Smooth muscle cell (in vitro differentiated cells): ENCODE measurements around the gene FUBP1. TPM values are rescaled to one million over a fixed set of nuclear protein-coding genes. Genes with fewer than 3 reads are reported as not detected.
A peak's percentile ranks its signal among the peaks of the same experiment; 100 is the strongest.

Source experiments
- DNase-seq: peaks from one replicate; lab custom pipeline; 2025; ENCODE audit not compliant: unreplicated experiment; lab: John Stamatoyannopoulos, UW
- H2AFZ ChIP-seq: fragments of 200-600 bp; sonication (generic); 2 replicates; pipeline ENCODE4 v1.6.0; 2016; ENCODE audit warnings: antibody characterized with exemption, low read depth, mild to moderate bottlenecking
- H3F3A ChIP-seq: fragments of 200-600 bp; sonication (generic); 2 replicates; pipeline ENCODE4 v1.6.0; 2017; ENCODE audit warnings: antibody characterized with exemption, low read depth
- H3K27ac ChIP-seq: fragments of 200-600 bp; sonication (generic); 2 replicates; pipeline ENCODE4 v1.5.1; 2016; ENCODE audit warnings: low read depth, mild to moderate bottlenecking
- H3K27me3 ChIP-seq: fragments of 200-600 bp; sonication (generic); 2 replicates; pipeline ENCODE4 v1.6.1; 2016; ENCODE audit warnings: low read depth, mild to moderate bottlenecking
- H3K36me3 ChIP-seq: fragments of 200-600 bp; sonication (generic); 2 replicates; pipeline ENCODE4 v1.5.1; 2016; ENCODE audit warnings: low read depth
- H3K4me1 ChIP-seq: fragments of 200-600 bp; sonication (generic); 2 replicates; pipeline ENCODE4 v1.5.1; 2016; ENCODE audit warnings: low read depth
- H3K4me2 ChIP-seq: fragments of 200-600 bp; sonication (generic); 2 replicates; pipeline ENCODE4 v1.6.0; 2016; ENCODE audit warnings: mild to moderate bottlenecking
- H3K4me3 ChIP-seq: fragments of 200-600 bp; sonication (generic); 2 replicates; pipeline ENCODE4 v1.5.1; 2016; ENCODE audit warnings: mild to moderate bottlenecking
- H3K79me2 ChIP-seq: fragments of 200-600 bp; sonication (generic); 2 replicates; pipeline ENCODE4 v1.6.0; 2016; ENCODE audit warnings: low read depth, mild to moderate bottlenecking
- H3K9ac ChIP-seq: fragments of 200-600 bp; sonication (generic); 2 replicates; pipeline ENCODE4 v1.6.0; 2016; ENCODE audit warnings: low read depth
- H3K9me3 ChIP-seq: fragments of 200-600 bp; sonication (generic); replicated peaks from 2 replicates; pipeline ENCODE4 v1.5.1; 2016; ENCODE audit warnings: low read depth
- H4K20me1 ChIP-seq: fragments of 200-600 bp; sonication (generic); 2 replicates; pipeline ENCODE4 v1.6.0; 2016; ENCODE audit warnings: low read depth
- CTCF ChIP-seq: fragments of 200-600 bp; sonication (generic); IDR thresholded peaks from 2 replicates; pipeline ENCODE4 v1.5.1; 2017; ENCODE audit warnings: borderline replicate concordance, mild to moderate bottlenecking, antibody characterized with exemption; ENCODE audit not compliant: insufficient read depth, poor library complexity, severe bottlenecking
- WGBS: methylation state at CpG from one replicate; pipeline ENCODE4 v1.1.7; 2016; ENCODE audit warnings: low lambda C conversion rate; 5-methylcytosine and 5-hydroxymethylcytosine counted together
- polyA plus RNA-seq: library from polyadenylated mRNA; unstranded; fragments of >200 nt; fragmentation: Nextera tagmentation; extraction: Ambion mirVana; gene quantifications from 2 replicates; pipeline ENCODE4 v1.2.1, GENCODE V29; 2016
- total RNA-seq: library from RNA; depleted of rRNA; stranded (reverse); fragments of >200 nt; gene quantifications from 2 replicates; pipeline ENCODE4 v1.2.3, GENCODE V29; 2014

FUBP1 gene
- total and polyA plus RNA-seq, 2 experiments from 2014 or later: 50.5 to 144 TPM

- Histone ChIP-seq H3K4me1 (peaks cover 28% of the 10 kb centered on the region), H3K9ac (no peak overlapping the region), H3K4me3 (no peak overlapping the region), H3K79me2 (peaks cover 64% of the 10 kb centered on the region), H2AFZ (no peak overlapping the region), H3K4me2 (peak overlapping the region; percentile 97), H3K9me3 (no peaks in the 10 kb centered on the region), H3K27me3 (no peaks in the 10 kb centered on the region), H3K27ac (no peak overlapping the region), H3K36me3 (peaks cover 5% of the 10 kb centered on the region), H4K20me1 (peaks cover 73% of the 10 kb centered on the region), H3F3A (no peaks in the 10 kb centered on the region)
- DNase-seq: no peak
- TF ChIP-seq CTCF: no peak
- WGBS: 97% methylated on average over 2 of the region's 2 CpGs
These were observed 32.2 kb upstream of the FUBP1 start for GRCh38 chr1:78011050-78011449.

GRCh38 chr1:78009836-78010235 lies 31.0 kb upstream of the FUBP1 start:
- no peak for TF ChIP-seq CTCF
- H3K27me3 ChIP-seq: no peaks in the 10 kb centered on the region
- peaks cover 68% of the 10 kb centered on the region for H4K20me1 ChIP-seq
- peak overlapping the region; percentile 97 for H3K4me2 ChIP-seq
- no peak overlapping the region for H2AFZ ChIP-seq
- no peaks in the 10 kb centered on the region for H3K36me3 ChIP-seq
- H3K9me3 ChIP-seq: no peaks in the 10 kb centered on the region
- H3K4me3 ChIP-seq: peak overlapping the region; percentile 21
- no peak overlapping the region for H3K9ac ChIP-seq
- peaks cover 8% of the 10 kb centered on the region for H3F3A ChIP-seq
- peaks cover 75% of the 10 kb centered on the region for H3K79me2 ChIP-seq
- H3K4me1 ChIP-seq: peaks cover 30% of the 10 kb centered on the region
- WGBS: 33% methylated on average over 3 of the region's 3 CpGs
- H3K27ac ChIP-seq: peak overlapping the region; percentile 56
- DNase-seq: no peak

- Histone ChIP-seq H4K20me1 (peaks cover 63% of the 10 kb centered on the region), H3F3A (peaks cover 8% of the 10 kb centered on the region), H3K27ac (peak overlapping the region; percentile 56), H3K4me1 (peaks cover 30% of the 10 kb centered on the region), H3K27me3 (no peaks in the 10 kb centered on the region), H3K9ac (no peak overlapping the region), H3K4me2 (peak overlapping the region; percentile 97), H3K36me3 (no peaks in the 10 kb centered on the region), H3K79me2 (peaks cover 71% of the 10 kb centered on the region), H3K4me3 (peak overlapping the region; percentile 93), H3K9me3 (no peaks in the 10 kb centered on the region), H2AFZ (no peak overlapping the region)
- TF ChIP-seq CTCF: no peak
- WGBS: 95% methylated on average over 3 of the region's 3 CpGs
- no peak for DNase-seq
These were observed 30.4 kb upstream of the FUBP1 start for GRCh38 chr1:78009276-78009675.

- H3K9ac ChIP-seq: no peak overlapping the region
- peaks cover 57% of the 10 kb centered on the region for H4K20me1 ChIP-seq
- peak overlapping the region; percentile 97 for H3K4me2 ChIP-seq
- H3K4me3 ChIP-seq: peak overlapping the region; percentile 93
- no peaks in the 10 kb centered on the region for H3K9me3 ChIP-seq
- H3K36me3 ChIP-seq: no peaks in the 10 kb centered on the region
- no peaks in the 10 kb centered on the region for H3K27me3 ChIP-seq
- WGBS: 93% methylated on average over 4 of the region's 4 CpGs
- no peak overlapping the region for H2AFZ ChIP-seq
- peaks cover 19% of the 10 kb centered on the region for H3F3A ChIP-seq
- no peak for TF ChIP-seq CTCF
- H3K4me1 ChIP-seq: peaks cover 43% of the 10 kb centered on the region
- H3K27ac ChIP-seq: no peak overlapping the region
- peaks cover 68% of the 10 kb centered on the region for H3K79me2 ChIP-seq
- DNase-seq: no peak
These were observed 28.9 kb upstream of the FUBP1 start for GRCh38 chr1:78007677-78008341.
